GM12878 (cell line): ENCODE results near the gene ISG15. TPM values are rescaled to one million over a fixed set of nuclear protein-coding genes. Genes with fewer than 3 reads are reported as not detected.

Experiments used
- ATAC-seq: fragments of 200-7000 bp; cut with Tn5 transposase; 3 replicates; pipeline ENCODE4 v1.9.1; 2020; ENCODE audit warnings: mild to moderate bottlenecking, moderate library complexity
- BruUV-seq: library from RNA; stranded (reverse); fragments of 400-500 nt; replicated peaks from 2 replicates; lab custom pipeline; 2021; lab: Mats Ljungman, UMichigan
- CTCF ChIA-PET: fragments of 300-600 bp; sonication (Branson Sonifier 250); formaldehyde crosslinking; extraction: SDS; loops from one replicate; lab custom pipeline; 2021; ENCODE audit warnings: inconsistent platforms; lab: Yijun Ruan, JAX
- POLR2A ChIA-PET: fragments of 350-600 bp; formaldehyde crosslinking; extraction: SDS; loops from one replicate; lab custom pipeline; 2021; ENCODE audit warnings: inconsistent platforms; lab: Charles Lee
- RAD21 ChIA-PET: fragments of 300-600 bp; sonication (Branson Sonifier 250); formaldehyde crosslinking; loops from one replicate; lab custom pipeline; 2023; ENCODE audit warnings: antibody characterized with exemption; ENCODE audit not compliant: unreplicated experiment; lab: Charles Lee
- SMC1A ChIA-PET: fragments of 300-600 bp; sonication (Branson Sonifier 250); formaldehyde crosslinking; loops from one replicate; lab custom pipeline; 2023; ENCODE audit not compliant: unreplicated experiment, uncharacterized antibody; lab: Charles Lee
- DNase-seq: peaks from one replicate; pipeline ENCODE4 v3.0.0-alpha.2; 2011; ENCODE audit warnings: low read depth, low spot score
- FAIRE-seq: peaks from 3 replicates; lab custom pipeline; 2011; peaks lifted over from hg19 to GRCh38; lab: Jason Lieb, UNC
- H2AFZ ChIP-seq: 2 replicates; pipeline ENCODE4 v1.6.0; 2011; ENCODE audit warnings: low read depth, low read length, control low read depth; ENCODE audit not compliant: control insufficient read depth
- H3K27ac ChIP-seq: 2 replicates; pipeline ENCODE4 v1.5.1; 2011; ENCODE audit warnings: control low read depth; ENCODE audit not compliant: control insufficient read depth, insufficient read depth
- H3K27me3 ChIP-seq, 2 experiments: replicated peaks in 1 of 2; 2 replicates each; pipeline versions ENCODE4 v1.6.0 to v1.6.1; 2011; ENCODE audit warnings: low read length in 1 of 2; ENCODE audit not compliant: control insufficient read depth in 2 of 2, insufficient read depth in 2 of 2
- H3K36me3 ChIP-seq, 2 experiments: 2 replicates each; pipeline ENCODE4 v1.5.1; 2011; ENCODE audit warnings: low read length in 1 of 2; ENCODE audit not compliant: control insufficient read depth in 2 of 2, insufficient read depth in 2 of 2
- H3K4me1 ChIP-seq: 2 replicates; pipeline ENCODE4 v1.6.1; 2011; ENCODE audit warnings: mild to moderate bottlenecking, low read length, moderate library complexity, mixed read lengths; ENCODE audit not compliant: control insufficient read depth, insufficient read depth
- H3K4me2 ChIP-seq: 2 replicates; pipeline ENCODE4 v1.6.0; 2011; ENCODE audit warnings: control low read depth; ENCODE audit not compliant: control insufficient read depth, insufficient read depth
- H3K4me3 ChIP-seq: fragments of 200-600 bp; sonication (generic); 2 replicates; pipeline ENCODE4 v1.5.1; 2016
- H3K79me2 ChIP-seq: 2 replicates; pipeline ENCODE4 v1.6.0; 2011; ENCODE audit warnings: low read length; ENCODE audit not compliant: control insufficient read depth, insufficient read depth
- H3K9ac ChIP-seq: 2 replicates; pipeline ENCODE4 v1.8.0; 2011; ENCODE audit warnings: low read length, control low read depth, mixed read lengths; ENCODE audit not compliant: control insufficient read depth, insufficient read depth
- H3K9me3 ChIP-seq: replicated peaks from 3 replicates; pipeline ENCODE4 v1.5.1; 2011; ENCODE audit warnings: mild to moderate bottlenecking, low read length; ENCODE audit not compliant: control insufficient read depth, insufficient read depth
- H4K20me1 ChIP-seq: 2 replicates; pipeline ENCODE4 v1.6.0; 2011; ENCODE audit not compliant: control insufficient read depth, insufficient read depth
- CBX5 ChIP-seq: sonication (generic); IDR thresholded peaks from 2 replicates; pipeline ENCODE4 v1.6.1; 2016; ENCODE audit warnings: low read depth, moderate library complexity, mild to moderate bottlenecking, inconsistent platforms
- CHD4 ChIP-seq: fragments of 200-600 bp; sonication (generic); IDR thresholded peaks from 2 replicates; pipeline ENCODE4 v1.6.1; 2016; ENCODE audit warnings: mild to moderate bottlenecking
- KAT2A ChIP-seq: conservative IDR thresholded peaks from 2 replicates; pipeline ENCODE4 v1.6.1; 2011; ENCODE audit warnings: low read depth, low read length; ENCODE audit not compliant: control insufficient read depth
- KDM1A ChIP-seq: fragments of 200-600 bp; sonication (generic); IDR thresholded peaks from 2 replicates; pipeline ENCODE4 v1.6.1; 2016; ENCODE audit warnings: borderline replicate concordance
- TCF3 ChIP-seq: IDR thresholded peaks from 2 replicates; pipeline ENCODE4 v1.6.1; 2012; ENCODE audit warnings: low read depth, mild to moderate bottlenecking, low read length, borderline replicate concordance; ENCODE audit not compliant: insufficient read depth
- ZNF24 ChIP-seq: fragments of 450-650 bp; IDR thresholded peaks from 2 replicates; pipeline ENCODE4 v1.6.1; 2017; ENCODE audit warnings: antibody characterized with exemption, mild to moderate bottlenecking
- WGBS: methylation state at CpG from one replicate; pipeline ENCODE4 v1.1.6; 2016; ENCODE audit warnings: low lambda C conversion rate; ENCODE audit not compliant: insufficient replicate concordance, insufficient coverage; ENCODE audit errors: missing lambda C conversion rate; 5-methylcytosine and 5-hydroxymethylcytosine counted together
- in situ Hi-C: fragments of 300-500 bp; cut with MboI; formaldehyde crosslinking; loops from 9 replicates; pipeline ENCODE4 v1.14.3; 2018; ENCODE audit warnings: mixed read lengths
- intact Hi-C: fragments of 100-400 bp; cut with micrococcal nuclease; formaldehyde crosslinking; loops from one replicate; pipeline ENCODE4 v1.14.2; 2022; ENCODE audit not compliant: unreplicated experiment
- polyA plus RNA-seq, 11 experiments: library from polyadenylated mRNA; depleted of rRNA in 4 of 11; unstranded in 6 of 11; stranded (reverse) in 5 of 11; fragments of >200 nt; fragmentation: Nextera tagmentation in 4 of 11; fragmentation: Illumina TruSeq in 1 of 11; extraction: Ambion mirVana in 4 of 11; extraction: Trizol in 1 of 11; gene quantifications; 1 replicate in 1 of 11; 2 replicates in 10 of 11; pipeline versions ENCODE4 v1.2.1 to v1.2.3, GENCODE V29; 2011 to 2016; ENCODE audit warnings: inconsistent platforms in 2 of 11, missing spikeins in 2 of 11, low read depth in 1 of 11
- total RNA-seq, 4 experiments: library from RNA; depleted of rRNA in 3 of 4; stranded (reverse); fragments of >200 nt in 3 of 4; fragmentation: Illumina TruSeq in 1 of 4; extraction: Trizol in 1 of 4; gene quantifications; 2 replicates each; pipeline versions ENCODE4 v1.2.1 to v1.2.3, GENCODE V29; 2013 to 2021
- TF ChIP-seq, protein P1 (sequence below): fragments of 450-650 bp; IDR thresholded peaks from 2 replicates; pipeline ENCODE4 v1.6.1; 2017; ENCODE audit warnings: low read depth, mild to moderate bottlenecking, moderate library complexity
- TF ChIP-seq, protein P2 (sequence below): fragments of 450-650 bp; IDR thresholded peaks from 2 replicates; pipeline ENCODE4 v1.6.1; 2018; ENCODE audit warnings: mild to moderate bottlenecking, low read depth, moderate library complexity; ENCODE audit not compliant: partially characterized antibody
- TF ChIP-seq, protein P3 (sequence below): fragments of 450-650 bp; formaldehyde crosslinking; IDR thresholded peaks from 2 replicates; pipeline ENCODE4 v1.4.0; 2022; ENCODE audit warnings: mild to moderate bottlenecking, moderate library complexity

ISG15 gene
- total and polyA plus RNA-seq, 10 of the 15 experiments (the other 5 are each of a cell fraction or from before 2014, with no cell fraction given) = 7.8 to 384 (median 274) TPM

DNA sequence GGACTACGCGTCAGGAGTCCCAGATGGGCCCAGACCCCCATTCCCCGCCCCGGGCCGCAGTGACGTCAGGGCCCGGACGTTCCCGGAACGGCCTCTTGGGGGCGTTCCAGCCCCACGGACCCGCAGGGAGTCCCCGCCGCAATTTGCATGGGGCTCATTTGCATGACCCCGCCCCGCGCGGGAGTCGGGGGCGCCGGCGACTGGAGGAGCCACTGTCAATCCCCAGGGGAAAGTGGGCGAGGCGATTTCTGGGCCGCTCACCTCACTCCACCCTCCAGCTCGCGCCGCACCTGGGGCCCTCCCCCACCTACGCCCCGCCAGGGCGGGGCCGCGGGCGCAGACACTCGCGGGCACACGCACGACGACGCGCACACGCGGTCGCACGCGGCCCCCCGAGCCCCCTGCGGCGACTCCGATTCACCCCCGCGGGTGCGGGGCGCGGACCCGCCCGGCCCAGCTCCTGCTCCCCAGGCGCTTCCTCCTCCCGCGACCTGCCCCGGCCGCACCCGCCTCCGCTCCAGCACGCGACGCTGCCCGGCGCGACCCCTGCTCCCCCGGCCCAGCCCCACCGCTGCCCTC, 19.8 kb downstream of the ISG15 start:
- in situ Hi-C loops (no loop called here), intact Hi-C loops (loop anchor here (1.0 to 2.0 kb wide), 3 partner anchors 26 to 258 kb away; no protein-coding TSS in a partner anchor)
- no peaks in the 10 kb centered on the region for H4K20me1 ChIP-seq
- H3K4me1 ChIP-seq = peaks cover 27% of the 10 kb centered on the region
- BruUV-seq = no TSS peak
- peak overlapping the region; percentile 22; the same call in 1 of the 2 replicates for H3K9ac ChIP-seq
- no peaks in the 10 kb centered on the region for H3K9me3 ChIP-seq
- no peaks in the 10 kb centered on the region for H3K79me2 ChIP-seq
- CTCF ChIA-PET = interaction anchor here (0.6 to 4.0 kb wide), 19 partner anchors 9 to 267 kb away, joined by 3 to 83 read pairs (median 5); partner anchors contain the start of genes AGRN, ISG15 and PERM1
- H3K36me3 ChIP-seq = no peaks in the 10 kb centered on the region; a peak in 2 of 4 replicates
- no peak overlapping the region for H3K27ac ChIP-seq
- WGBS = 1% methylated on average over 46 of the region's 73 CpGs
- FAIRE-seq (peak; percentile 86), ATAC-seq (peak; percentile 92), DNase-seq (peak; percentile 72)
- H3K27me3 ChIP-seq = no peaks in the 10 kb centered on the region
- peak overlapping the region; percentile 24; the same call in 1 of the 2 replicates for H2AFZ ChIP-seq
- RAD21 ChIA-PET = interaction anchor here (0.7 to 3.8 kb wide), 15 partner anchors 7 to 258 kb away, joined by 3 to 58 read pairs (median 7); partner anchors contain the start of gene ISG15
- peak overlapping the region; percentile 68 for H3K4me2 ChIP-seq
- POLR2A ChIA-PET = interaction anchor here (0.6 to 2.9 kb wide), 8 partner anchors 11 to 41 kb away, joined by 3 to 15 read pairs (median 6); partner anchors contain the start of gene ISG15
- SMC1A ChIA-PET = interaction anchor here (1.0 to 3.6 kb wide), 10 partner anchors 9 to 339 kb away, joined by 3 to 24 read pairs (median 3); partner anchors contain the start of gene PERM1
- H3K4me3 ChIP-seq = peak overlapping the region; percentile 50; the same call in 1 of the 2 replicates
- peak; percentile 71; the same call in 1 of the 2 replicates for TF ChIP-seq TCF3
- no peak for TF ChIP-seq ZNF24
- TF ChIP-seq, protein P1, sequence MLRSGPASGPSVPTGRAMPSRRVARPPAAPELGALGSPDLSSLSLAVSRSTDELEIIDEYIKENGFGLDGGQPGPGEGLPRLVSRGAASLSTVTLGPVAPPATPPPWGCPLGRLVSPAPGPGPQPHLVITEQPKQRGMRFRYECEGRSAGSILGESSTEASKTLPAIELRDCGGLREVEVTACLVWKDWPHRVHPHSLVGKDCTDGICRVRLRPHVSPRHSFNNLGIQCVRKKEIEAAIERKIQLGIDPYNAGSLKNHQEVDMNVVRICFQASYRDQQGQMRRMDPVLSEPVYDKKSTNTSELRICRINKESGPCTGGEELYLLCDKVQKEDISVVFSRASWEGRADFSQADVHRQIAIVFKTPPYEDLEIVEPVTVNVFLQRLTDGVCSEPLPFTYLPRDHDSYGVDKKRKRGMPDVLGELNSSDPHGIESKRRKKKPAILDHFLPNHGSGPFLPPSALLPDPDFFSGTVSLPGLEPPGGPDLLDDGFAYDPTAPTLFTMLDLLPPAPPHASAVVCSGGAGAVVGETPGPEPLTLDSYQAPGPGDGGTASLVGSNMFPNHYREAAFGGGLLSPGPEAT = 0 out of 2 replicates have a peak, but pooled peaks have one; percentile 16
- no peak for TF ChIP-seq KDM1A
- no peak for TF ChIP-seq CHD4
- TF ChIP-seq KAT2A = no peak
- TF ChIP-seq, protein P2, sequence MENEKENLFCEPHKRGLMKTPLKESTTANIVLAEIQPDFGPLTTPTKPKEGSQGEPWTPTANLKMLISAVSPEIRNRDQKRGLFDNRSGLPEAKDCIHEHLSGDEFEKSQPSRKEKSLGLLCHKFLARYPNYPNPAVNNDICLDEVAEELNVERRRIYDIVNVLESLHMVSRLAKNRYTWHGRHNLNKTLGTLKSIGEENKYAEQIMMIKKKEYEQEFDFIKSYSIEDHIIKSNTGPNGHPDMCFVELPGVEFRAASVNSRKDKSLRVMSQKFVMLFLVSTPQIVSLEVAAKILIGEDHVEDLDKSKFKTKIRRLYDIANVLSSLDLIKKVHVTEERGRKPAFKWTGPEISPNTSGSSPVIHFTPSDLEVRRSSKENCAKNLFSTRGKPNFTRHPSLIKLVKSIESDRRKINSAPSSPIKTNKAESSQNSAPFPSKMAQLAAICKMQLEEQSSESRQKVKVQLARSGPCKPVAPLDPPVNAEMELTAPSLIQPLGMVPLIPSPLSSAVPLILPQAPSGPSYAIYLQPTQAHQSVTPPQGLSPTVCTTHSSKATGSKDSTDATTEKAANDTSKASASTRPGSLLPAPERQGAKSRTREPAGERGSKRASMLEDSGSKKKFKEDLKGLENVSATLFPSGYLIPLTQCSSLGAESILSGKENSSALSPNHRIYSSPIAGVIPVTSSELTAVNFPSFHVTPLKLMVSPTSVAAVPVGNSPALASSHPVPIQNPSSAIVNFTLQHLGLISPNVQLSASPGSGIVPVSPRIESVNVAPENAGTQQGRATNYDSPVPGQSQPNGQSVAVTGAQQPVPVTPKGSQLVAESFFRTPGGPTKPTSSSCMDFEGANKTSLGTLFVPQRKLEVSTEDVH = peak; percentile 65
- TF ChIP-seq, protein P3, sequence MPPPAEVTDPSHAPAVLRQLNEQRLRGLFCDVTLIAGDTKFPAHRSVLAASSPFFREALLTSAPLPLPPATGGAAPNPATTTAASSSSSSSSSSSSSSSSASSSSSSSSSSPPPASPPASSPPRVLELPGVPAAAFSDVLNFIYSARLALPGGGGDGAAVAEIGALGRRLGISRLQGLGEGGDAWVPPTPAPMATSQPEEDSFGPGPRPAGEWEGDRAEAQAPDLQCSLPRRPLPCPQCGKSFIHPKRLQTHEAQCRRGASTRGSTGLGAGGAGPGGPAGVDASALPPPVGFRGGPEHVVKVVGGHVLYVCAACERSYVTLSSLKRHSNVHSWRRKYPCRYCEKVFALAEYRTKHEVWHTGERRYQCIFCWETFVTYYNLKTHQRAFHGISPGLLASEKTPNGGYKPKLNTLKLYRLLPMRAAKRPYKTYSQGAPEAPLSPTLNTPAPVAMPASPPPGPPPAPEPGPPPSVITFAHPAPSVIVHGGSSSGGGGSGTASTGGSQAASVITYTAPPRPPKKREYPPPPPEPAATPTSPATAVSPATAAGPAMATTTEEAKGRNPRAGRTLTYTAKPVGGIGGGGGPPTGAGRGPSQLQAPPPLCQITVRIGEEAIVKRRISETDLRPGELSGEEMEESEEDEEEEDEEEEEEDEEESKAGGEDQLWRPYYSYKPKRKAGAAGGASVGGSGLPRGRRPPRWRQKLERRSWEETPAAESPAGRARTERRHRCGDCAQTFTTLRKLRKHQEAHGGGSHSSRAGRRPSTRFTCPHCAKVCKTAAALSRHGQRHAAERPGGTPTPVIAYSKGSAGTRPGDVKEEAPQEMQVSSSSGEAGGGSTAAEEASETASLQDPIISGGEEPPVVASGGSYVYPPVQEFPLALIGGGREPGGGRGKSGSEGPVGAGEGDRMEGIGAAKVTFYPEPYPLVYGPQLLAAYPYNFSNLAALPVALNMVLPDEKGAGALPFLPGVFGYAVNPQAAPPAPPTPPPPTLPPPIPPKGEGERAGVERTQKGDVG = no peak
- no peak for TF ChIP-seq CBX5
